Ishikawa (cell line): ENCODE results near the gene MAP3K21.

Experiments used
- CEBPB ChIP-seq: IDR thresholded peaks from 2 replicates; pipeline ENCODE4 v1.6.1; 2012
- CREB1 ChIP-seq: IDR thresholded peaks from 2 replicates; pipeline ENCODE4 v1.6.1; 2012; ENCODE audit warnings: low read depth
- EGR1 ChIP-seq: IDR thresholded peaks from 2 replicates; pipeline ENCODE4 v1.6.1; 2012
- EP300 ChIP-seq: IDR thresholded peaks from 2 replicates; pipeline ENCODE4 v1.6.1; 2012; ENCODE audit warnings: borderline replicate concordance
- FOXM1 ChIP-seq: IDR thresholded peaks from 2 replicates; pipeline ENCODE4 v1.6.1; 2012; ENCODE audit warnings: low read depth, borderline replicate concordance
- MAX ChIP-seq: IDR thresholded peaks from 2 replicates; pipeline ENCODE4 v1.6.1; 2012
- NFIC ChIP-seq: IDR thresholded peaks from 2 replicates; pipeline ENCODE4 v1.6.1; 2012
- RAD21 ChIP-seq: IDR thresholded peaks from 2 replicates; pipeline ENCODE4 v1.6.1; 2012; ENCODE audit warnings: low read depth
- TAF1 ChIP-seq: IDR thresholded peaks from 2 replicates; pipeline ENCODE4 v1.6.1; 2012; ENCODE audit warnings: low read depth, mild to moderate bottlenecking
- TCF12 ChIP-seq: IDR thresholded peaks from 2 replicates; pipeline ENCODE4 v1.6.1; 2012; ENCODE audit warnings: low read depth
- TEAD4 ChIP-seq: IDR thresholded peaks from 2 replicates; pipeline ENCODE4 v1.6.1; 2012
- YY1 ChIP-seq: IDR thresholded peaks from 2 replicates; pipeline ENCODE4 v1.6.1; 2012; ENCODE audit warnings: low read depth
- ZBTB7A ChIP-seq: IDR thresholded peaks from 2 replicates; pipeline ENCODE4 v1.6.1; 2012; ENCODE audit warnings: low read depth
- TF ChIP-seq, protein P1 (sequence below): IDR thresholded peaks from 2 replicates; pipeline ENCODE4 v1.6.1; 2012
- TF ChIP-seq, protein P2 (sequence below): IDR thresholded peaks from 2 replicates; pipeline ENCODE4 v1.6.1; 2012; ENCODE audit warnings: low read depth, mild to moderate bottlenecking

The MAP3K21 gene

GRCh38 chr1:233373226-233373625 is 45.7 kb downstream of the MAP3K21 start:
- TF ChIP-seq RAD21: no peak
- TF ChIP-seq TEAD4: no peak
- TF ChIP-seq ZBTB7A: no peak
- no peak for TF ChIP-seq YY1
- TF ChIP-seq MAX: no peak
- TF ChIP-seq EP300: no peak
- no peak for TF ChIP-seq FOXM1
- TF ChIP-seq CREB1: no peak
- TF ChIP-seq, protein P1, sequence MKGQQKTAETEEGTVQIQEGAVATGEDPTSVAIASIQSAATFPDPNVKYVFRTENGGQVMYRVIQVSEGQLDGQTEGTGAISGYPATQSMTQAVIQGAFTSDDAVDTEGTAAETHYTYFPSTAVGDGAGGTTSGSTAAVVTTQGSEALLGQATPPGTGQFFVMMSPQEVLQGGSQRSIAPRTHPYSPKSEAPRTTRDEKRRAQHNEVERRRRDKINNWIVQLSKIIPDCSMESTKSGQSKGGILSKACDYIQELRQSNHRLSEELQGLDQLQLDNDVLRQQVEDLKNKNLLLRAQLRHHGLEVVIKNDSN: no peak
- no peak for TF ChIP-seq TAF1
- TF ChIP-seq, protein P2, sequence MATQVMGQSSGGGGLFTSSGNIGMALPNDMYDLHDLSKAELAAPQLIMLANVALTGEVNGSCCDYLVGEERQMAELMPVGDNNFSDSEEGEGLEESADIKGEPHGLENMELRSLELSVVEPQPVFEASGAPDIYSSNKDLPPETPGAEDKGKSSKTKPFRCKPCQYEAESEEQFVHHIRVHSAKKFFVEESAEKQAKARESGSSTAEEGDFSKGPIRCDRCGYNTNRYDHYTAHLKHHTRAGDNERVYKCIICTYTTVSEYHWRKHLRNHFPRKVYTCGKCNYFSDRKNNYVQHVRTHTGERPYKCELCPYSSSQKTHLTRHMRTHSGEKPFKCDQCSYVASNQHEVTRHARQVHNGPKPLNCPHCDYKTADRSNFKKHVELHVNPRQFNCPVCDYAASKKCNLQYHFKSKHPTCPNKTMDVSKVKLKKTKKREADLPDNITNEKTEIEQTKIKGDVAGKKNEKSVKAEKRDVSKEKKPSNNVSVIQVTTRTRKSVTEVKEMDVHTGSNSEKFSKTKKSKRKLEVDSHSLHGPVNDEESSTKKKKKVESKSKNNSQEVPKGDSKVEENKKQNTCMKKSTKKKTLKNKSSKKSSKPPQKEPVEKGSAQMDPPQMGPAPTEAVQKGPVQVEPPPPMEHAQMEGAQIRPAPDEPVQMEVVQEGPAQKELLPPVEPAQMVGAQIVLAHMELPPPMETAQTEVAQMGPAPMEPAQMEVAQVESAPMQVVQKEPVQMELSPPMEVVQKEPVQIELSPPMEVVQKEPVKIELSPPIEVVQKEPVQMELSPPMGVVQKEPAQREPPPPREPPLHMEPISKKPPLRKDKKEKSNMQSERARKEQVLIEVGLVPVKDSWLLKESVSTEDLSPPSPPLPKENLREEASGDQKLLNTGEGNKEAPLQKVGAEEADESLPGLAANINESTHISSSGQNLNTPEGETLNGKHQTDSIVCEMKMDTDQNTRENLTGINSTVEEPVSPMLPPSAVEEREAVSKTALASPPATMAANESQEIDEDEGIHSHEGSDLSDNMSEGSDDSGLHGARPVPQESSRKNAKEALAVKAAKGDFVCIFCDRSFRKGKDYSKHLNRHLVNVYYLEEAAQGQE: no peak
- TF ChIP-seq NFIC: no peak
- TF ChIP-seq TCF12: no peak
- no peak for TF ChIP-seq EGR1

DNA sequence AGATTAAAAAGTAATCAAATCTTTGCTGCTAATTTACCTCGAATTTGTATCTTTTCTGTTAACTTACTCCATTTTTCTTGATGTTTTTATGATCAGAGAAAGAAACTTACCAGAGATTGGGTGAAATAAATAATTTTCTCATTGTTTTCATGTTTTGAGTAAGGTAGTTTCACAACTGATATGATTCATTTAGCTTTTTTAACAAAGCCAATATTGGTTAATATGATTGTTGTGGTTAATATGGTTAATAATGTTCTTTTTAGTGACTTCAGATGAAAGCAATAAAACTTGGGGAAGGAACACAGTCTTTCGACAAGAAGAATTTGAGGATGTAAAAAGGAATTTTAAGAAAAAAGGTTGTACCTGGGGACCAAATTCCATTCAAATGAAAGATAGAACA is 48.1 kb downstream of the MAP3K21 start:
- TF ChIP-seq TEAD4 (no peak), CREB1 (no peak), NFIC (no peak)

DNA sequence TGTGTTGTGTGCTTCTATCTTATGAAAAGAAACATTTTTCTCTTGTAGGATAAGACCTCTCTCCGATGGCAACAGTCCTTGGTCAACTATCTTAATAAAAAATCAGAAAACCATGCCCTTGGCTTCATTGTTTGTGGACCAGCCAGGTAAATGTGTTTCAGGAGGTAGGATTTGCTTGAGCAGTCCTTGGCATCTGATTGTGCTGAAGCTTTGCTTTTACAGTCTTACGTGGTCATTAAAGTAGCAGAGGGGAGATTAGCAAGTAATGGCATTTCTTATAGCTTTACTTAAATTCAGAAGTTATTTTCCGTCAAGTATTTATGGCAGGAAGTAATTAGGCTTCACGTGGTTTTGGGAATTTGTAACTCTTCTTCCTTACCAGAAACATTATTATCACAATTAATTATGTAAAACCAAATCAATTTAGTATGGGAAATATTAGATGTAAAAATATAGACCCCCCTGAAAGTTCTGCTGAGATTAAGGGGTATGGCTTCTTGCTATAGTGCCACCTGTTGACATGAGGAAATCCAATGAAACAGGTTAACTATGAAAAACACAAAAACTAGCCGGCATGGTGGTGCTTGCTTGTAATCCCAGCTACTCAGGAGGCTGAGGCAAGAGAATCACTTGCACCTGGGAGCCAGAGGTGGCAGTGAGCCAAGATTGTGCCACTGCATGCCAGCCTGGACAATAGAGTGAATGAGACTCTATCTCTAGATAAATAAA is 49.0 kb downstream of the MAP3K21 start:
- no peak for TF ChIP-seq CEBPB
- TF ChIP-seq TCF12: no peak

DNA sequence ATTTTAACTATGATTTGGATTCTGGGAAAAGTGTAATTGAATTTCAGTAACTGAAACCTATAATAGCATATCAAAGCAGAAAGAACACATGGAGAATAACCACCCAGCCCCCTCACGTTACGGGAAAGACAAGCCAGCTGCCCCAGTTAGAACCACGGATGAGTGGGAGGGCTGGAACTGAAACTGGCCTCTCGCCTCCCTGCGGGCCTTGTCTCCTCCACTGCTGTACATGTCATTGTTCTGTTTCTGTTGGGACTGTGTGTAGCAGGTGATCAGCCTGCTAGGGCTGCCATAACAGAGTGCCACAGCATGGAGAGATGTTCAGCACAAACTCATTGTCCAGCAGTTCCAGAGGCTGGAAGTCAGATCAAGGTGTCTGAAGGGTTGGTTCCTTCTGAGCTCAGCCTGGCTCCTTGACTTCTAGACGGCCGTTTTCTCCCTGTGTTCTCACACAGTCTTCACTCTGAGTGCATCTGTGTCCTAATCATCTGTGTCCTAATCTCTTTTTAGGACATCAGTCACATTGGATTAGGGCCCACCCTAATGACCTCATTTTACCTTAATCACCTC is 52.4 kb downstream of the MAP3K21 start:
- TF ChIP-seq, protein P2: no peak
- TF ChIP-seq EGR1: no peak
- no peak for TF ChIP-seq TCF12
- TF ChIP-seq RAD21: no peak
- no peak for TF ChIP-seq CEBPB
- TF ChIP-seq TEAD4: no peak
- TF ChIP-seq CREB1: no peak
- no peak for TF ChIP-seq MAX
- no peak for TF ChIP-seq EP300
- no peak for TF ChIP-seq TAF1
- no peak for TF ChIP-seq YY1
- TF ChIP-seq FOXM1: no peak
- TF ChIP-seq NFIC: no peak
- no peak for TF ChIP-seq ZBTB7A
- TF ChIP-seq, protein P1: no peak

DNA sequence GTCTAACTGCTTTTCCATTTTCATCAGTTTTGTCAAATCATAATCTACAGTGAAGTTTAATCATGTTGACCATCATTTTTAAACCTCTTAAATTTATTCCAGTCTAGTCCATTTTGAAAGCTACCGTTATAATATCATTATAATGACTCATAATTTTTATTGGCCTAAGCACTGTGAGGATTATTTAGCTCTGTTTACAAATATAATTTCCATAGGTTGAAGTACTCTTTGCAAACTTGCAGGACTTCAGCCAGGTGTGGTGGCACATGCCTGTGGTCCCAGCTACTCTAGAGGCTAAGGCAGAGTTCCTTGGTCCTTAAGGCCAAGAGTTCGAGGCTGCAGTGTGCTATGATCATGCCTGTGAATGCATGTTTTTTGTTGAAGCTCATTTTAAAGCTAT is 54.3 kb downstream of the MAP3K21 start:
- TF ChIP-seq EGR1: no peak
- no peak for TF ChIP-seq YY1
- TF ChIP-seq, protein P1: no peak
- no peak for TF ChIP-seq MAX
- TF ChIP-seq CEBPB: no peak
- TF ChIP-seq TCF12: no peak

GRCh38 chr1:233383984-233384383 is 56.5 kb downstream of the MAP3K21 start:
- TF ChIP-seq FOXM1 (no peak), NFIC (no peak), ZBTB7A (no peak), MAX (no peak), TEAD4 (no peak), RAD21 (no peak), CEBPB (no peak), EP300 (no peak), TCF12 (no peak), TAF1 (no peak), CREB1 (no peak), EGR1 (no peak), YY1 (no peak)
- TF ChIP-seq, protein P1: no peak
- TF ChIP-seq, protein P2: no peak
